ENCODE results near the gene KRTAP13-3.

KRTAP13-3 gene

GRCh38 chr21:30425826-30426225 lies at the start of gene KRTAP13-3:
KRTAP13-3 (minus strand) TSS chr21:30425926; CDS start chr21:30425912, 14 bp downstream.
- DNase-seq: no peak

- no peak for DNase-seq
These were observed 43.4 kb upstream of the KRTAP13-3 start for GRCh38 chr21:30468900-30469714.

GRCh38 chr21:30463713-30464112 lies 38.0 kb upstream of the KRTAP13-3 start:
- DNase-seq: no peak

GRCh38 chr21:30448514-30448913 lies 22.8 kb upstream of the KRTAP13-3 start:
- DNase-seq: no peak

- no peak for DNase-seq
These were observed 21.3 kb upstream of the KRTAP13-3 start for GRCh38 chr21:30447056-30447455.

- no peak for DNase-seq
These were observed 18.5 kb upstream of the KRTAP13-3 start for GRCh38 chr21:30444204-30444603.

GRCh38 chr21:30443226-30443625 lies 17.5 kb upstream of the KRTAP13-3 start:
- DNase-seq: no peak

- no peak for DNase-seq
These were observed 14.2 kb upstream of the KRTAP13-3 start, which contains the start of gene KRTAP15-1 for GRCh38 chr21:30439975-30440374. KRTAP15-1 (plus strand) TSS chr21:30440275; CDS start chr21:30440328, 53 bp downstream.

- no peak for DNase-seq
These were observed 11.4 kb upstream of the KRTAP13-3 start for GRCh38 chr21:30437010-30437565.

GRCh38 chr21:30434033-30434631 lies 8.4 kb upstream of the KRTAP13-3 start:
- DNase-seq: no peak

- no peak for DNase-seq
These were observed 4.5 kb upstream of the KRTAP13-3 start, which contains the start of gene KRTAP13-4 for GRCh38 chr21:30430170-30430655. KRTAP13-4 (plus strand) TSS chr21:30430220; CDS start chr21:30430276, 56 bp downstream.

- no peak for DNase-seq
These were observed 1.0 kb upstream of the KRTAP13-3 start for GRCh38 chr21:30426731-30427130.

GRCh38 chr21:30415993-30416392 lies 9.7 kb downstream of the KRTAP13-3 start:
- no peak for DNase-seq

- DNase-seq: no peak
These were observed 16.8 kb downstream of the KRTAP13-3 start for GRCh38 chr21:30408782-30409494.

- no peak for DNase-seq
These were observed 30.0 kb downstream of the KRTAP13-3 start, which contains the start of gene KRTAP13-1 for GRCh38 chr21:30395731-30396130. KRTAP13-1 (plus strand) TSS chr21:30396031; CDS start chr21:30396087, 56 bp downstream.

- no peak for DNase-seq
These were observed 34.2 kb downstream of the KRTAP13-3 start for GRCh38 chr21:30391492-30392025.

- DNase-seq: no peak
These were observed 43.5 kb downstream of the KRTAP13-3 start for GRCh38 chr21:30382201-30382600.
